ENCODE data around the gene LDAH. TPM values are rescaled to one million over a fixed set of nuclear protein-coding genes. Genes with fewer than 3 reads are reported as not detected.

LDAH gene
- 5.4 TPM for total RNA-seq
- long read RNA-seq, transcript LDAH-201 (7 exons, 2,907 nt) = major isoform, 5 of 9 reads
- long read RNA-seq, partial matches to known transcripts = 0 of 9 reads
- long read RNA-seq, other reads (novel, unspliced or antisense) = 0 of 9 reads

DNA sequence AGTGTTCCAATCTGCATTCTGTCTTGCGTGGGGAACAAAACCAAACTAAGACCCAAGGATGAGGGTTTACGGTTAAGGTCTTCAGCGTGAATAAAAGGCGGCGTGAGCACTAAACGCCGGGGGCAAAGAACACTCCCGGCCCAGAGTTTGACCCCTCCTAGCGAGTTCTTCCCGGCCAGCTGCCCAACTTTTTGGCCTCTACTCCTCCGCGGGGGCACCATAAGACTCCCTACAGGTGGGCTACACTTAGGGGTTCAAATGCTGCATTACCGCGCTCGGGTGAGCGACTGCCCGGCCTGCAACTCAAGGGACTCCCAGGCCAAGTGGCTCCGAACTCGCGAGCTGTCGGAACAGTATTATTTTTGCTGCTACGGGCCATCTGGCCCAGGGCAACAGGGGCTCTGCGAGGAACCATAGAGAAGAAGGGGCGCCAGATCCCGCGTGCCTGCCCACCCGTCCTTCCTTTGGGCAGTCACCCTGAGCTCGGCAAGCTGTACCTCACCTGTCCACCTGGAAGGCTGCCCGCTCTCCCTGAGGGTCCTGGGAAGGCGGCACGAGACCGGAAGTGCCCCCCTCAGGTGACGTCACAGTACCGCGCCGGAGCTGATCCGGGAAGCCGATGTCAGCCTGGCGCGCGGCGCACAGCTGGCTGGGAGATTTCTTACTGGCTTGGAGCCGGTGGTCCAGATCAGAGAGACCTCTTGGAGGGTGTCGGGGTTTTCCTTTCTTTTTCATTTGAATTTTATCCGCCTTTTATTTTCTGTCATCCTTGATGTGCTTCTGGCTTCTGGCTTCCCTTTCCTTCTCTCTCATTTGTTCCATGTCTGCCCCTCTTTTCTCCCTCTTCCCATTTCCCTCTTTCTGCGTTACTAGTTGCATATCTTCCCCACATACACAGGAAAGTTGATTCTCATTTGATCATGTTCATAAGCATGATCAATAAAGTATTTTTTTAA is at the start of gene LDAH:
TSS of gene LDAH (minus strand) at position 567 of the 956 bp plus-strand sequence. CDS start 21,638 bp downstream, outside the sequence.
- peak; percentile 95 for DNase-seq
- peak; percentile 99 for ATAC-seq
- intact Hi-C loops (cut with micrococcal nuclease) = no loop called here

DNA sequence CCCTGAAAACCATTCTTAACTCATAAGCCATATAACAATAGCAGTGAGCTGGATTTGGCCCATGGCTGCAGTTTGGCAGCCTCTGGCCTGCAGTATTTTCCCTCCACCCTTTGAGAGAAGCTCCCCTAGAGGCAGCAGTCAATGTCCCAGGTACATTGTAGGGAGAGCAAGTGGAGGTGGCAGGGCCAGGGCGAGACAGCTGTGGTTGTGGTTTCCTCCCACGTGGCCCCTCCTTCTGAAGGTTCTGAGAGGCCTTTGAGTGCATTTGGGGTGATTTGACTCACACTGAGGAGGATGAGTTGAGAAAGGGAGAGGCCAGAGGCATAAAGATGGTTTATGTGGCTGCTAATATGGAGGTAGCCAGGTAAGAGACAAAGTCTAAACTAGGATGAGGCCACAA is 45.5 kb upstream of the LDAH start:
- no peak for DNase-seq
- intact Hi-C loops (cut with micrococcal nuclease) = no loop called here
- no peak for ATAC-seq

DNA sequence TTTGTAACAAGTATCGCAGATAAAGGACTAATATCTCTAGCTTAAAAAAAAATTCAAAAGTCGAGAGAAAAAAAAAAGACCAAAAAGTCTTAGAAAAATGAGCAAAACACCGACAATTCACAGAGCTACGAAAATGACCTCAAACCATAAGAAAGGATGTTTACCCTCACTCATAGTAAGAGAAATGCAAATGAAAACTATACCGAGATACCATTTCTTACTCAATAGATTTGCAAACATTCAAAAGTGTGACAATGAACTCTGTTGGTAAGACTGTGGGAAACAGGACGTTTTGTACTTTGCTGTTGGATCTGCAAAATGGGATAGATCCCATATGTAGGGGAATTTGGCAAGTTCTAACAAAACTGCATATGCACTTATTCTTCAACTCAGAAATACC is 39.9 kb upstream of the LDAH start:
- no peak for ATAC-seq
- intact Hi-C loops (cut with micrococcal nuclease) = no loop called here
- DNase-seq = no peak

GRCh38 chr2:20855456-20855855 is 32.6 kb upstream of the LDAH start:
- no peak for ATAC-seq
- DNase-seq = no peak
- intact Hi-C loops (cut with micrococcal nuclease) = no loop called here

GRCh38 chr2:20852670-20853069 is 29.8 kb upstream of the LDAH start:
- intact Hi-C loops (cut with micrococcal nuclease) = no loop called here
- ATAC-seq = no peak

DNA sequence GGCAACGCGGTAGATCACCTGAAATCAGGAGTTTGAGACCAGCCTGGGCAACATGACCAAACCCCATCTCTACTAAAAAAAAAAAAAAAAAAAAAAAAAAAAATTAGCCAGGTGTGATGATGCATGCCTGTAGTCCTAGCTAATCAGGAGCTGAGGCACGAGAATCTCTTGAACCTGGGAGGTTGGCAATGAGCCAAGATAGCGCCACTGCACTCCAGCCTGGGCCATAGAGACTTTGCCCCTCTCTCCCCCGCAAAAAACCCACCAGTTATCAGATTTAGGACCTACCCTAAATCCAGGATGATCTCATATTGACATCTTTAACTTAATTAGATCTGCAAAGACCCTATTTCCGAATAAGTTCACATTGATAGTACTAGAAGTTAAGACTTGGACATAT is 29.2 kb upstream of the LDAH start:
- intact Hi-C loops (cut with micrococcal nuclease) = no loop called here

More at GRCh38 chr2:20852670-20853069, 29.8 kb upstream of the LDAH start:
- DNase-seq = no peak

DNA sequence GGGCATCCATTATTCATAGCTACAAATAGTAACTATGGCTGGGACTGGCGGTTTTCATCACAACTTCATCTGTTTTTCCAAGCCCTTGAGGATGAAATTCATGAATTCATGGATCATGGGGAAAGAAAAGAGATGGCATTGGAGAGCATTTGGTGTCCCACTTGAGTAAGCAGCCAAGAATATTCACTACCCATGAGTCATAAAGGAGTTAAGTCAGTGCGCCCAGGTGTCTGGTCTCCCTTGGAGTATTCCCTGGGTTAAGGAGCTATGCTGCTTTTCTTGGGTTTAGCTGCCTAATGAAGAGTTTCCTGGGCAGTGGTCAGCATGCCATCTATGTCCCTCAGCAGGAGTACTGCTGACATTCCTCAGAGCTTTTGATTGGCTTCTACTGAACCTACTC is 21.3 kb upstream of the LDAH start:
- no peak for DNase-seq
- no peak for ATAC-seq
- intact Hi-C loops (cut with micrococcal nuclease) = no loop called here

More for the DNA sequence above, 29.2 kb upstream of the LDAH start:
- no peak for DNase-seq
- ATAC-seq = no peak

DNA sequence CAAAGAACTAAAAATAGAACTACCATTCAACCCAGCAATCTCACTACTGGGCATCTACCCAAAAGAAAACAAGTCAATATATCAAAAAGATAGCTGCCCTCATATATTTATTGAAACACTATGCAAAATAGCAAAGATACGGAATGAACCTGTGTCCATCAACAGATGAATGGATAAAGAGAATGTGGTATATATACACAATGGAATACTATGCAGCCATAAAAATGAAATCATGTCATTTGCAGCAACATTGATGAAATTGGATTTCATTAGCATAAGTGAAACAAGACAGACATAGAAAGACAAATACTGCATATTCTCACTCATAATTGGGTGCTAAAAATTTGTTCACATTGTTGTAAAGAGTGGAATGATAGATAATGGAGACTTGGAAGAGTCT is 16.2 kb upstream of the LDAH start:
- ATAC-seq (no peak), DNase-seq (no peak)
- intact Hi-C loops (cut with micrococcal nuclease) = no loop called here

- DNase-seq (no peak), ATAC-seq (no peak)
- intact Hi-C loops (cut with micrococcal nuclease) = no loop called here
Observed at GRCh38 chr2:20838016-20838415, 15.1 kb upstream of the LDAH start.

DNA sequence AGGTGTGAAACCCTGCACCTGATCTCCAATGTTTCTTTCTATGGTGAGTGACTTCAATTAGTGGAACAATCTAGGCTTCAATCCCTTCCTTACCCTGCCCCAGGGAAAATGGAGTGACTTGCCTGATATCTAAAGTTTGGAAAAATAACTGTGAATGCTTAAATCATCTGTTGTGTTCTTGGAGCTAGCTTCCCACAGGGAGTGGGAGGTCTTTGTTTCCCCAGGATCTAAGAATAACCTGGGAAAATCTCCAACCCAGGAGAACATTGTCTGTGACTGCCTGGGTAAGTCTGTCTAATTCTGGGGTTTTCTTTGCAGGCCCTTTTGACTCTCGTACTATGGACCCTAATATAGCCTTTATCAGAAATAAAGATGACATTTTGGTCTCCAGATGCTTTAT is 13.6 kb upstream of the LDAH start:
- DNase-seq = no peak
- no peak for ATAC-seq
- intact Hi-C loops (cut with micrococcal nuclease) = no loop called here

DNA sequence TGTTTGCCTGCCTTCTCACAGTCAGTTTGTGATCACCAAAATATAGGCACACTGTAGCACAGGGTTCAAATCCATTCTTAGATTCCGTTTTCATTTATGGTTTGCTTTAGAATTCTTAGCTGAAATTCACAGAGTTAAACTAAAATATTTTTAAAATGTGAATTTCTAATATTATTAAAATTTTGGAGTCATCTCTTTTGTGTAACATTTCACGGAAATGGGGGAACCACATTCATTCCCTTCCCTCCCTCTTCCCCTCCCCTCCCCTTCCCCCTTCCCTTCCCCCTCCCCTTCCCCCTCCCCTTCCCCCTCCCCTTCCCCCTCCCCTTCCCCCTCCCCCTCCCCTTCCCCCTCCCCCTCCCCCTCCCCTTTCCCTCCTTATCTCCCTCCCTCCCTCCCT is 11.4 kb upstream of the LDAH start:
- intact Hi-C loops (cut with micrococcal nuclease) = no loop called here
- no peak for ATAC-seq
- DNase-seq = no peak

- intact Hi-C loops (cut with micrococcal nuclease) = no loop called here
- no peak for DNase-seq
Observed at GRCh38 chr2:20832606-20833005, 9.7 kb upstream of the LDAH start.

DNA sequence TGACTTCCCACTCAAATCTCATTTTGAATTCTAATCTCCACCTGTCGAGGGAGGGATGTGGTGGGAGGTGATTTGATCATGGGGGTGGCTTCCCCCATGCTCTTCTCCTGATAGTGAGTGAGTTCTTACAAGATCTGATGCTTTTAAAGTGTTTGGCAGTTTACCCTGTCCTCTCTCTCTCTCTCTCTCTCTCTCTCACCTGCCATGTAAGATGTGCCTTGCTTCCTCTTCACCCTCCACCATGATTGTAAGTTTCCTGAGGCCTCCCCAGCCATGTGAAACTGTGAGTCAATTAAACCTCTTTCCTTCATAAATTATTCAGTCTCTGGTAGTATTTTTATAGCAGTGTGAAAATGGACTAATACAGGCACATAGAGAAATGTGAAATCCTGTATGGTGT is 7.0 kb upstream of the LDAH start:
- intact Hi-C loops (cut with micrococcal nuclease) = no loop called here
- no peak for ATAC-seq
- no peak for DNase-seq

More at GRCh38 chr2:20832606-20833005, 9.7 kb upstream of the LDAH start:
- ATAC-seq = no peak

- intact Hi-C loops (cut with micrococcal nuclease) = no loop called here
- DNase-seq (no peak), ATAC-seq (no peak)
Observed at GRCh38 chr2:20823917-20824316, 1.0 kb upstream of the LDAH start.

DNA sequence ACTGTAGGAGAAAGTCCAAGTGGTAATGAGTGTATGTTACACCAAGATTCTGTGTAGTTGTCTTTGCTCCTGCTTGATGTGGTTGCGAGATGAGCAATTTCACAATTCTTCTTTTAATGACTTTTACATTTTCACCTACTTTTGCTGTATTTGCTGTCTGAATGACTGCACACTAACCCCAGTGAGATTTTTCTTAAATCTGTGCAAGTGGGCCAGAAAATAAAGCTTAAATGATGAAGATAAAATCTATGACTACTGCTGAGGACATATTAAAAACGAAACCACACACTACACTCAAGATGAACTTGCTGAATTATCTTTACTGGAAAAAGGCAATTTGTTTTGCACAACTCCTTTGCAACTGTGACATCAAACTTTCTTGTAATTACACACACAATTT is 4.1 kb downstream of the LDAH start:
- intact Hi-C loops (cut with micrococcal nuclease) = no loop called here
- ATAC-seq (no peak), DNase-seq (no peak)

DNA sequence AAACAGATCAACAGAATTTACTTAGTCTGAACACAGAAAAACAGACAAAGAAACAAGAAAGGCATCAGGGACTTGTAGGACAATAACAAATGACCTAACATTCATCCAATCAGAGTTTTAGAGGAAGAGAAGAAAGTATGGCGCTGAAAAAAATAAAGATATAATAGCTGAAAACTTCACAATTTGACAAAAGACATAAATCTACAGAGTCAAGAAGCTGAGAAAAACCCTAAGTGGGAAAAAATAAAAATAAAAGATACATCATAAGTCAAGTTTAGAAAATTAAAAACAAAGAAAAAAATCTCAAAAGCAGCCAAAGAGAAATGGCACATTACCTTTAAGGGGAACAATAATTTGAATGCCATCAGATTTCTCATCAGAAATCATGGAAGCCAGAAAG is 7.7 kb downstream of the LDAH start:
- no peak for ATAC-seq
- intact Hi-C loops (cut with micrococcal nuclease) = no loop called here
- no peak for DNase-seq

GRCh38 chr2:20812779-20813178 is 10.1 kb downstream of the LDAH start:
- ATAC-seq (no peak), DNase-seq (no peak)
- intact Hi-C loops (cut with micrococcal nuclease) = no loop called here

DNA sequence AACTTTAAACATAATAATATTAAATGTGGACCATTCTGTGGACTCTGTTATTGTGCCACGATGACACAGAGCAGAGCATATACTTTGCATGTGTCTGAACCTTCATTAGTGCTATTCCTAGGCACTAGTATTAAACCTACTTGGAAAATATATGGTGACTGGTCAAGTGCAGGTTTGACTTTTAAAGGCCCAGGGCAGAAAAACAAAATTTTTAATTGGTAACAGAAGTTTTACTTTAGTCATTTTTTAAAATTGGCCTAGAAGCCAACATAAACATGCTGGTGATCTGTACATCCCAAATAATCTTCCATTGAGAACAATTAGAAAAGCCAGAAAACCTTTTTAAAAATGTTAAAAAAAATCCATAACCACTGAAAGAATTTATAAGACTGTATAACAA is 16.6 kb downstream of the LDAH start:
- intact Hi-C loops (cut with micrococcal nuclease) = no loop called here
- no peak for DNase-seq

GRCh38 chr2:20803974-20804373 is 18.9 kb downstream of the LDAH start:
- no peak for DNase-seq
- no peak for ATAC-seq
- intact Hi-C loops (cut with micrococcal nuclease) = no loop called here

More for the DNA sequence above, 16.6 kb downstream of the LDAH start:
- no peak for ATAC-seq

DNA sequence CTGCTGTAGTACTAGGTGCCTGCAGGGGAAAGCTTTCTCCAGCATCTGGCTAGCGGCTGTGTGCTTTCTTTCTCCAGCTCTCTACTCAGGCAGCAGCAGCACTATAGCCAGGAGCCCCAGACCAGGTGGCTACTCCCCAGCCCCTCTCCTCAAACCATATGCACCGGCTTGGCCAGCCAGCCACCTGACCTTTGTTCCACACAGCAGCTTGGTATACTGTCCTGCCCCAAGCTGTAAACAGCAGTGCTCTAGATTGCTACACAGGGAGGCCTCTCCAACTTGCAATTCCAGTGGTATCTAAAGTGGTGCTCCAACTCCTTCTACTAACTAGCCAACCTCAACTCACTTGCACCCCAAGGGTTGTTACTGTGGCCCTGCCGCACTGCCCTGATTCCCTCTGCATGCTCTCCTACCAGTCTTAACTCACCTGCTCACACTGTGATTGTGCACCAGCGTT is 19.6 kb downstream of the LDAH start:
- intact Hi-C loops (cut with micrococcal nuclease) = no loop called here
- no peak for DNase-seq
- ATAC-seq = no peak

GRCh38 chr2:20797096-20797495 is 25.8 kb downstream of the LDAH start:
- intact Hi-C loops (cut with micrococcal nuclease) = no loop called here
- ATAC-seq = no peak
- DNase-seq = no peak
